AG04450 (cell line): ENCODE results near the gene CDCP1. TPM values are rescaled to one million over a fixed set of nuclear protein-coding genes. Genes with fewer than 3 reads are reported as not detected.

Experiments used
- CTCF ChIA-PET: fragments of 300-600, 350-600 bp; formaldehyde crosslinking; extraction: SDS; loops from one replicate; lab custom pipeline; 2022; ENCODE audit warnings: antibody characterized with exemption, inconsistent platforms; lab: Charles Lee
- POLR2A ChIA-PET: fragments of 350-600 bp; formaldehyde crosslinking; extraction: SDS; loops from one replicate; lab custom pipeline; 2021; ENCODE audit warnings: antibody characterized with exemption, inconsistent platforms; lab: Yijun Ruan, JAX
- DNase-seq: peaks from one replicate; pipeline ENCODE4 v3.0.0-alpha.2; 2011; ENCODE audit warnings: low read depth, low spot score
- H3K27ac ChIP-seq: one replicate; pipeline ENCODE4 v1.5.1; 2012; ENCODE audit warnings: low read depth, low read length, control low read depth
- H3K27me3 ChIP-seq: one replicate; pipeline ENCODE4 v1.6.0; 2012; ENCODE audit warnings: low read length; ENCODE audit not compliant: control insufficient read depth, insufficient read depth
- H3K4me3 ChIP-seq: 2 replicates; pipeline ENCODE4 v1.5.1; 2011; ENCODE audit warnings: mild to moderate bottlenecking, low read depth, low read length, control low read depth
- H3K9me3 ChIP-seq: 2 replicates; pipeline ENCODE4 v1.5.1; 2012; ENCODE audit warnings: low read length; ENCODE audit not compliant: control insufficient read depth, insufficient read depth
- polyA plus RNA-seq: library from polyadenylated mRNA; depleted of rRNA; stranded (reverse); fragments of >200 nt; gene quantifications from 2 replicates; pipeline ENCODE4 v1.2.3, GENCODE V29; 2011
- TF ChIP-seq, protein P1 (sequence below): IDR thresholded peaks from 2 replicates; pipeline ENCODE4 v1.5.1; 2011; ENCODE audit warnings: low read depth, low read length, control low read depth, inconsistent platforms

Gene CDCP1
- polyA plus RNA-seq, 1 experiment = 13.6 TPM

DNA sequence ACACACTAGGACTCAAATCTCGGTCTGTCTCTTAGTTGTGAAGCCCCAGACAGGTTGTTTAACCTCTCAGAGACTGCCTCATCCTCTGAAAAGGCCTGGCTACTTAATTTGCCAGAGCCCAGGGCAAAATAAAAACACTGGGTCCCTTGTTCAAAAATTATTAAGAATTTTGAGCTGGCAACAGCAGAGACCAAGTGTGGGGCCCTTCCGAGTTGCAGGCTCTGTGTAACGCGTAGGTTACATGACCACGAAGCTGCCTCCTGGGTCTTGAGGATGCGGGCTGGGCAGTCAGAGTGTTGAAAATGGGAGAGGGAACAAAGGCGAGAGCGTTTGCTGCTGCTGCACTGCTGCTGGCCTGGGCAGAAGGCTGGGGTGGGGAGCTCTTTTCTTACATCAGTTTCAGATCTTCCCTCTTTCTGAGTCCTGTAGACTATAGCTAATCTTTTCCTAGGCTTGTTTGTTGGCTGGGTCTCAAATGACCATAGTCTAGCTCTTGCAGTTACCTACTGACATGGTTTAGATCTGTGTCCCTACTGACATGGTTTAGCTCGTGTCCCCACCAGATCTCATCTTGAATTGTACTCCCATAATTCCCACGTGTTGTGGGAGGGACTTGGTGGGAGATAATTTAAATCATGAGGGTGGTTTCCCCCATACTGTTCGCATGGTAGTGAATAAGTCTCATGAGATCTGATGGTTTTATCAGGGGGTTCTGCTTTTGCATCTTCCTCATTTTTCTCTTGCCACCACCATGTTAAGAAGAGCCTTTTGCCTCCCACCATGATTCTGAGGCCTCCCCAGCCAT is 70.2 kb downstream of the CDCP1 start:
- Histone ChIP-seq H3K27me3 (no peaks in the 10 kb centered on the region), H3K4me3 (no peak overlapping the region), H3K27ac (no peak overlapping the region), H3K9me3 (peaks cover 4% of the 10 kb centered on the region; the same call in 1 of the 2 replicates)
- TF ChIP-seq, protein P1, sequence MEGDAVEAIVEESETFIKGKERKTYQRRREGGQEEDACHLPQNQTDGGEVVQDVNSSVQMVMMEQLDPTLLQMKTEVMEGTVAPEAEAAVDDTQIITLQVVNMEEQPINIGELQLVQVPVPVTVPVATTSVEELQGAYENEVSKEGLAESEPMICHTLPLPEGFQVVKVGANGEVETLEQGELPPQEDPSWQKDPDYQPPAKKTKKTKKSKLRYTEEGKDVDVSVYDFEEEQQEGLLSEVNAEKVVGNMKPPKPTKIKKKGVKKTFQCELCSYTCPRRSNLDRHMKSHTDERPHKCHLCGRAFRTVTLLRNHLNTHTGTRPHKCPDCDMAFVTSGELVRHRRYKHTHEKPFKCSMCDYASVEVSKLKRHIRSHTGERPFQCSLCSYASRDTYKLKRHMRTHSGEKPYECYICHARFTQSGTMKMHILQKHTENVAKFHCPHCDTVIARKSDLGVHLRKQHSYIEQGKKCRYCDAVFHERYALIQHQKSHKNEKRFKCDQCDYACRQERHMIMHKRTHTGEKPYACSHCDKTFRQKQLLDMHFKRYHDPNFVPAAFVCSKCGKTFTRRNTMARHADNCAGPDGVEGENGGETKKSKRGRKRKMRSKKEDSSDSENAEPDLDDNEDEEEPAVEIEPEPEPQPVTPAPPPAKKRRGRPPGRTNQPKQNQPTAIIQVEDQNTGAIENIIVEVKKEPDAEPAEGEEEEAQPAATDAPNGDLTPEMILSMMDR = no peak
- no peak for DNase-seq
- ChIA-PET POLR2A (no interaction called here), CTCF (no interaction called here)

DNA sequence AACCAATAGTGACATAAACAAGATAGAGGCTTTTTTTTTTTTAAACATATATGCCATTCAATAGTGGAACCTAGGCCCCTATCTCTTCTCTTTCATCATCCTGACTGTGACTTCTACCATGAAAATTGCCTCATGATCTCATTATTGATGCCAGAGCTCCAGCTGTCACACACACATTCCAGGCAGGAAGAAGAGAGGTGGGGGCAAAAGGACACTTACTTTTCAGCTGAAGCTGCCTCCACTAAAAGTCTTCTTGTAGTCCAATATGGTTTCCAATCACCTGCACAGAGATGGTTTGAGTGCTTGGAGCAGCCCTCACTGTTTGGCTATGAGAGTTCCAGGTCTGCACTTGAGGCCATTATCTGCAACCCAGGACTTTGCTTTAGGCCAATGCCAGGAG is 75.1 kb downstream of the CDCP1 start:
- TF ChIP-seq, protein P1 = no peak
- Histone ChIP-seq H3K4me3 (no peak overlapping the region), H3K9me3 (peaks cover 4% of the 10 kb centered on the region; the same call in 1 of the 2 replicates), H3K27ac (no peak overlapping the region), H3K27me3 (no peaks in the 10 kb centered on the region)
- CTCF ChIA-PET = no interaction called here
- POLR2A ChIA-PET = no interaction called here
- DNase-seq = no peak

DNA sequence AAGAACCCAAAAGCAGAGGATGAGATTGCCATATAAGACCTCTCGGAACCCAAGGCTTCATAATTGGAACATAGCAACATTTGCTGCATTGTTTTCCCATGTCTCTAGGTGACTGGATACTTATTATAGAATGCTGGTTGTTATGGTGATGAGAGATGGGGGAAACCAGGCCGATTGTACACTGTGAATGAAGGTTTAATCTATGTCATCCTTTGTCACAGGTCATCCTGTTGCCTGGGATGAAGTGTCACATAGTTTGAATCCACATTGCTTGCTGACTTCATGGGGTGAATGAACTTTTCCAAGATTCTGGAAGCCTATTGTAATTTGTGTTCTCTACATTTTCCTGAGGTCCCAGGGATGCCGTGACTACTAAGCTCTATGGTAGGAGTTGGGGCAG is 78.2 kb downstream of the CDCP1 start:
- CTCF ChIA-PET = no interaction called here
- H3K27ac ChIP-seq = no peak overlapping the region
- TF ChIP-seq, protein P1 = no peak

DNA sequence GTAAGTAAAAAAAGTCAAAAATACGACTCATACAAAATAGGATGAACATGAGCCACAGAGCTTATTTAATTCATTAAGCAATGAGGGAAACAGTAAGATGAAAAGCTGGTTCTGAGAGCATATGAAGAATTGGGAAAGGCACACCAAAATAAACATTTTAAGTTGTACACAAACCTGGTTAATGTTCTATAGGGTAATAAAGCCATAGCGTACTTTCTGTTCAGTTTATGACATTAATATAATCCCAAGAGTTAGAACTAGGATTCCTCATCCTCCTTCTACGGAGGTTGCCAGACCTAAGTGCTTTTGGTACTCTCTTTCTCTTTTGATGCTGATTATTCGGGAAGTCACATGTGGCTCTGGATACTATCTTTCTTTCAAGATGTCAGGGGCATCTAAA is 78.7 kb downstream of the CDCP1 start:
- TF ChIP-seq, protein P1 = no peak
- ChIA-PET POLR2A (no interaction called here), CTCF (interaction anchor here (0.6 kb wide), 1 partner anchor 17 kb away, joined by 3 read pairs; no protein-coding TSS in a partner anchor)
- no peaks in the 10 kb centered on the region for H3K27me3 ChIP-seq
- DNase-seq = no peak
- no peak overlapping the region for H3K27ac ChIP-seq
- H3K4me3 ChIP-seq = no peak overlapping the region
- H3K9me3 ChIP-seq = no peaks in the 10 kb centered on the region

More for the DNA sequence above, 78.2 kb downstream of the CDCP1 start:
- DNase-seq = no peak
- no peaks in the 10 kb centered on the region for H3K9me3 ChIP-seq
- POLR2A ChIA-PET = no interaction called here
- H3K27me3 ChIP-seq = no peaks in the 10 kb centered on the region
- H3K4me3 ChIP-seq = no peak overlapping the region

DNA sequence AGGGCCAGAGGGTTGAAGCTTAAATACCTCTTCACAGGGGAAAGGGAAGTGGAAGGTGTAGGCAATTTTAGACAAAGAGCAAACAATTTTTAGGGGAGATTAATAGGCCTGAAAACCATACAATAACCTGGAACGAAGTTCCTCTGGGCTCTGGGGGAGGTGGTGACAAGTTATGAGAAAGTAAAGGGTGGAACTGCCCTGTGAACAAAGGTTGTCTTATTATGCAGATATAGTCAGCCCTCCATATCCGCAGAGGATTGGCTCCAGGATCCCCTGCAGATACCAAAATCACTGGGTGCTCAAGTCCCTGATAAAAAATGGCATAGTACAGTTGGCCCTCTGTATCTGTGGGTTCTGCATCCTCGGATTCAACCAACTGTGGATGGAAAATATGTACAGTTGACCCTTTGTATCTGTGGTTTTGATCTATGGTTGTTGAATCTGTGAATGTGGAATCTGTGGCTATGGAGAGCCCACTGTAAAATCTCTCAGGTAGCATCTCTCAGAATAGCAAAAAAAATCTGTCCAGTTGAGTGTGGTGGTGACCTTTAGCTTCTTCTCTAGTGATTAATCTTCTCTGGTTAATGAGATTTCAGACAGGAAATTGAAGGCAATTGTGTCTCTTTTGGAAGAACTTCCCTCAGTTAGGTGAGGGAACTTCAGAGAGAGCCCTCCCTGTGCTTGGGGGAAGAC is 79.9 kb downstream of the CDCP1 start:
- no peak overlapping the region for H3K27ac ChIP-seq
- H3K27me3 ChIP-seq = no peaks in the 10 kb centered on the region
- ChIA-PET CTCF (interaction anchor here (0.5 to 0.6 kb wide), 2 partner anchors 151 to 469 kb away, joined by 3 read pairs; no protein-coding TSS in a partner anchor), POLR2A (no interaction called here)
- H3K9me3 ChIP-seq = no peaks in the 10 kb centered on the region
- H3K4me3 ChIP-seq = no peak overlapping the region
- no peak for DNase-seq
- TF ChIP-seq, protein P1 = no peak
